DMS153 treated with DMSO at 0.1 percent for 48 hours (cell line): ENCODE data around the gene MEIOSIN.
A peak's percentile ranks its signal among the peaks of the same experiment; 100 is the strongest.

Experiments
- DNase-seq: peaks from one replicate; lab custom pipeline; 2025; ENCODE audit not compliant: unreplicated experiment; lab: John Stamatoyannopoulos, UW

Gene MEIOSIN

GRCh38 chr19:45764945-45765701 lies 31.9 kb downstream of the MEIOSIN start:
- DNase-seq = no peak

GRCh38 chr19:45765702-45766295 lies 32.6 kb downstream of the MEIOSIN start:
- DNase-seq = no peak

DNA sequence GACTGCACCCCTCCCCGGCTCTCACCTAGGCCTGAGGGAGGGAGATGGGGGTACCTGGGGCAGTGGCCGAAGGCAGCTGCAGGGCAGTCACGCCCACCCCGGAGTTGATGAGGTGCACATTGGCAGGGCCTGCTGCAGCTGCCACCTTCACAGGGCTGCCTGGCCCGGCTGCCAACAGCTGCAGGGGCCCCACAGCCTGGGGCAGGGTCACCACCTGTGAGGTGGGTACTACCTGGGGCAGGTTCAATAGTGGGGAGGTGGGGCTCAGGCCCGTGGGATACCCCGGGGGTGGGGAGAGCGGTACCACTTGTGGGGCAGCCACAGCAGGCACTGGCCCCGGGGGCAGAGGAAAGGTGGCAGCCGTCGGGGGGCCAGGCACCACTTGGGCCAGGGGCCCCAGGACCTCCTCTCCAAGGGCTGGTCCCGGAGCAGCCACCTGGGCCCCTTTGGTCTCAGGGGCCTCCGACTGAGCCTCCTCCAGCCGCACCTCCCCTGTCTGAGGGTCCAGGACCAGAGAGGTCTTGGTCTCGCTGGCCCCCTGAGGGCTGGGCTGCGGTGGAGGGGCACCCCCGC lies 33.1 kb downstream of the MEIOSIN start:
- no peak for DNase-seq

GRCh38 chr19:45766869-45767346 lies 33.7 kb downstream of the MEIOSIN start:
- no peak for DNase-seq

DNA sequence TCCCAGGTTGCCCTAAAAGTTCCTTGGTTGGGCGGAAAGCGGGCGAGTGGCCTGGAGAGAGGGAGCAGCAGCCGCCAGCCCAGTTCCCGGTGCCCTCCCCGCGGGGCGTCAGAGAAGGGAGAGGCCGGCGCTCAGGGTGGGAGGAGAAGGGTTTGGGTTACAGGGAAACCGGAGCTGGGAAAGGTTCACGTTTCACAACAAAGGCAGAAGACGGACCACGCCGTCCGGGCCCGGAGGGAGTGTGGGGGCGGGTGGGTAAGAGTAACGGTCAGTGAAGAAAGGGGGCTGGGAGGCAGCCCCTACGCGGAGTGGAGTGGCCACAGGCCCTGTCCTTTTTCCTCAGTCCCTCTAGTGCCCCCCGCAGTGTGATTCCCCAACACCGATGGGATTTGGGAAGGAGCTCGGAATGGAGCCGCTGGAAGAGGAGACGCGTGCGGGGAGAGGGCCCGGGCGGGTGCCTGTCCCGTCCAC lies 34.2 kb downstream of the MEIOSIN start:
- no peak for DNase-seq

GRCh38 chr19:45767881-45768654 lies 34.8 kb downstream of the MEIOSIN start:
- no peak for DNase-seq

DNA sequence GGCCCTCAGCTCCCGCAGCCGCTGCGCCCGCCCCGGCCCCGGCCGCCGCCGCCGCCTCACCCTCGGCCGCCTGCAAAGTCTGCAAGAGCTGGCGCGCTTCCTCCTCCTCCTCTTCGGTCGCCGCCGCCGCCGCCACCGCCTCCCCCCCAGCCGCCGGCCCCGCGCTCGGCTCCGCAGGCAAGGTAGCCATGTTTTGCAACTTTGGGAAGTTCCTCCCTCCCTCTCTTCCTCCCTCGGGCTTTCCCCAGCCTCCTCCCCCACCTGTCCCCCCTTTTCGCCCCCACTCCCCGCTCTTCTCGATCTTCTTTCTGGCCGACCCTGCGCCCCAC lies 35.4 kb downstream of the MEIOSIN start:
- no peak for DNase-seq

DNA sequence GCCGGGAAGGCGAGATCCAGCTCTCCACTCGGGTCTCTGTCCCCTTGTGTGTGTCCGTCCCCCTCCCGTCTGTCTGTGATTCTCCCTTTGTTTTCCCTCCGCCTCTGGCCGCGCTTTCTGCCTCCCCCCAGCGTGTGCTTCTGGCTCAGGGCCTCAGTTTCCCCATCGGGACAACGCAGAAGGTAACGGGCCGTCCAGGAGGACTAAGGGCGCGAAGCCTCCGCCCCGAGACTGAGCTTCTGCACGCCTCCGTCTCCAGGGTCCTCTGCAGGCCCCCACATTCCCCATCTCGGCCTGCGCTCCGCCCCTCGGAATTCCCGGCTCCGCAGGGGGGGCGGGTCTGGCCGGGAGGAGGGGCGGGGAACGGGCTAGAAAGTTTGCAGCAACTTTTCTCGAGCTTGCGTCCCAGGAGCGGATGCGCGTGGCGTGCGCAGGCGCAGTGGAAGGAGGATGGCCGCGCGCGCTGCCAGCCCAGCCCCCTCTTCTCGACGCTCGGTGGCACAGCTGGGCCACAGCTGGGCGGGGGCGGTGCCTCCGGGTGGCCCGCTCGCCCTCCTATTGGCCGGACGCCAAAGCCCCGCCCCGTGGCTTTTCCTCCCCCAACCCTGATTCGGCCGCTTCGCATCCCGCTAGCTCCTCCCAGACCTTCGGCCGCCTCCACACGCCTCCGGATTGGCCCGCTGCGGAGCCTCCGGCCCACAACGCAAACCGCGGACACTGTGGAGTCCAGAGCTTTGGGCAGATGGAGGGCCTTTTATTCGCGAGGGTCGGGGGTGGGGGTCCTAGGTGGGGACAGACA lies 35.9 kb downstream of the MEIOSIN start, which contains the start of gene SIX5:
TSS of gene SIX5 (minus strand) at position 269 of the 799 bp plus-strand sequence. CDS start 408 bp downstream, outside the sequence.
- DNase-seq = peak; percentile 87

- no peak for DNase-seq
These were observed 36.6 kb downstream of the MEIOSIN start for GRCh38 chr19:45769821-45770191.

GRCh38 chr19:45770192-45771101 lies 37.2 kb downstream of the MEIOSIN start:
- DNase-seq = peak; percentile 91

DNA sequence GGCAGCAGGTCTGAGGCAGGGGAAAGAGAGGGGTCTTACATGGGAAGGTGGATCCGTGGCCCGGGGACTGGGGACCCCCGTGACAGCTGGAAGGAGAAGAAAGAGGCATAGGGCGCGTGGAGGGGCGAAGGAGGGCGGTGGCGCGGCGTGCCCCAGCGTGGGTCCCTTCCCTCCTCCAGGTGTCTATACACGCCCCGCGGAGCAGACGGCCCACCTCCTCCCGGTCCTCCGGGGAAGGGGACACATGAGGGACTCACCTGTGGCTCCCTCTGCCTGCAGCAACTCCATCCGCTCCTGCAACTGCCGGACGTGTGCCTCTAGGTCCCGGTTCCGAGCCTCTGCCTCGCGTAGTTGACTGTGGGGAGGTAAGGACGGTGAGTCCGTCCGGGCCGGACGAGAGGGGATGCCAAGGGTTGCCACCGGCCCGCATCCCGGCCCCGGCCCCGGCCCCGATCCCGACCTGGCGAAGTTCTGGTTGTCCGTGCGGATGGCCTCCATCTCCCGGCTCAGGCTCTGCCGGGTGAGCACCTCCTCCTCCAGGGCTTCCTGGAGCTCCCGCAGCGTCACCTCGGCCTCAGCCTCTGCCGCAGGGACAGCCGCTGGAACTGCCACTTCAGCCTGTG lies 38.2 kb downstream of the MEIOSIN start:
- no peak for DNase-seq

DNA sequence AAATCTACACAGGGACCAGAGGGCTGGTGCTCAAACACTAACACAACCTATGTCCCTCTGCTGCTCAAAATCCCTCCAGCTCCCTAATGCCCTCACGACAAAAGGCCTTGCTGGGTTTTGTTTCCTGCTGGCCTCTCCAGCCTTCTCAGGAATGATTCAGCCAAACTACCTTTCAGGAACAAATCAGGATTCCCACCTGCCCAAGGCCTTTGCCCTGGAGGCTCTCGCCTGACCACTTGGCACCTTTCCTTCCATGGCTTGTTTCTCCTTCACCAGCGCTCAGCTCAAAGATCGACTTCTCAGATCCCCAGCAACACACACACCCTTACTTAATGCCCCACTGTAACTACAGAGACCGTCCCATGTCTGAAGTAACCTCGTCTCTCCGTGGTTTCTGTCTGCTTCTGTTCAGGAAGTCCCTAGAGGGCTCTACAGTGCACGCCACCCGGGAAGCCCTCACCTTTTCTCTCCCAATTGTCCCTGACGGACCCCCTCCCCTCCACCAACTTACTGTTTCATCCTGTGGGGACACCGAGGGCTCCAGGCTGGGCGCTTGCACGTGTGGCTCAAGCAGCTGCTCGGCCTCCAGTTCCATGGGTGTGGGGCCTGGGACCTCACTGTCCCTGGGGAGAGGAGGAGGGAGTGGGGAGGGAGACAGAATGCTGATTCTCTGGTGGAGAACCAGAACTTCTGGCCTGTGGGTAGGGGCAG lies 39.0 kb downstream of the MEIOSIN start:
- no peak for DNase-seq

DNA sequence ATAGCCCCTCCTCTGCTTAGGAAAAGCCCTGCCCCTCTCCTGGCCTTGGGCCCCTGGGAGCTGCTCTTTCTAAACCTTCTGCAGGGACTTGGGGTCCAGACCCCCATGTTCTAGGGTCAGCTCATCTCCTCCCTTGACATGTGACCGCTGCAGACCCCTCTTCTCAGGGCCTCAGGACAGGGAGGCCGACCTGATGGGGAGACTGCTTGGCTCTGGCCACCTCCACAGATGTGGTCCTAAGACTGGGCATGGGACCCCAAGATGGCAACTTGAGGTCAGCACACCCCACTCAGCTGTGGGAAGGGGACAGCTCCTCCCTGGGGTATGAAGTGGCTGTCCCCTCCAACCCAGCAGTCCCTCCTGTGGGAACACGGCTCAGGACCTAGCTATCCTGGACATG lies 39.7 kb downstream of the MEIOSIN start:
- no peak for DNase-seq

- DNase-seq = no peak
These were observed 40.1 kb downstream of the MEIOSIN start for GRCh38 chr19:45773384-45773783.

GRCh38 chr19:45774765-45775164 lies 41.5 kb downstream of the MEIOSIN start:
- DNase-seq = no peak

GRCh38 chr19:45777395-45777961 lies 44.2 kb downstream of the MEIOSIN start:
- no peak for DNase-seq

DNA sequence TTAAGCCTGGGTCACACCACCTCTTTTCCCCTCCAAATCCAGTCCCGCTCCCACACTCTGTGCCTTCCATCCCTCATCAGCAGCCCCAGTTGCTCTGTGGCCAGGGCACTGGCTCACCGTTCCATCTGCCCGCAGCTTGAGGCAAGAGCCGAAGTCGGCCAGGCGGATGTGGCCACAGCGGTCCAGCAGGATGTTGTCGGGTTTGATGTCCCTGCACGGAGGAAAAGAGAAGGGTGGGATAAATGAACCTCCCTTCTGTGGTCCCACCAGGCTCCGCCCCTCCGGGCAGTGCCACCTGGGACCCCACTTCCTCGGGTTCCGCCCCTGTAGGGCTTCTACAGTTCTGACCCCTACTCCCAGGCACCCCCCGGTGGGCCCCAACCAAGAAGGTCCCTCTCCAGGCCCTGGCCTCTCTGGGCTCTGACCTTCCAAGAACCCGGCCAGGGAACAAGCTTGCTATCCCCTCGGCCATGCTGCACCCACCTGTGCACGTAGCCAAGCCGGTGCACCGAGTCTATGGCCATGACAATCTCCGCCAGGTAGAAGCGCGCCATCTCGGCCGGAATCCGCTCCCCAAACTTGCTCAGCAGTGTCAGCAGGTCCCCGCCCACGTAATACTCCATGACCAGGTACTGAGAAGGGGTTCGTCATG lies 44.9 kb downstream of the MEIOSIN start:
- DNase-seq = no peak
